H1 (cell line): ENCODE results near the gene TGFA. TPM values are rescaled to one million over a fixed set of nuclear protein-coding genes. Genes with fewer than 3 reads are reported as not detected.

Source experiments
- BRCA1 ChIP-seq: IDR thresholded peaks from 2 replicates; pipeline ENCODE4 v1.6.1; 2012; ENCODE audit warnings: low read depth, low read length, improper control_type of control experiment
- CTCF ChIP-seq, 3 experiments: IDR thresholded peaks; 1 replicate in 2 of 3; 2 replicates in 1 of 3; pipeline versions ENCODE4 v1.5.1 to v1.6.1; 2011; ENCODE audit warnings: low read length in 3 of 3, mild to moderate bottlenecking in 3 of 3, inconsistent platforms in 2 of 3, low read depth in 1 of 3, moderate library complexity in 1 of 3; ENCODE audit not compliant: insufficient read depth in 1 of 3; ENCODE audit errors: control extremely low read depth in 1 of 3
- EP300 ChIP-seq, 2 experiments: IDR thresholded peaks; 1 replicate in 1 of 2; 2 replicates in 1 of 2; pipeline ENCODE4 v1.6.1; 2011 to 2012; ENCODE audit warnings: low read depth in 2 of 2, low read length in 2 of 2, mild to moderate bottlenecking in 2 of 2, borderline replicate concordance in 1 of 2, inconsistent platforms in 1 of 2, moderate library complexity in 1 of 2
- SP4 ChIP-seq: IDR thresholded peaks from 2 replicates; pipeline ENCODE4 v1.6.1; 2012; ENCODE audit warnings: low read length, inconsistent platforms
- polyA plus RNA-seq, 7 experiments: library from polyadenylated mRNA; depleted of rRNA in 3 of 7; stranded (reverse) in 5 of 7; unstranded in 2 of 7; fragments of >200 nt in 5 of 7; fragments of 200-250 nt in 2 of 7; gene quantifications; 1 replicate in 5 of 7; 2 replicates in 1 of 7; 4 replicates in 1 of 7; pipeline versions ENCODE4 v1.2.1 to v1.2.3, GENCODE V29; 2011 to 2013; ENCODE audit warnings: missing spikeins in 2 of 7, mixed read lengths in 2 of 7
- total RNA-seq: library from RNA; stranded (reverse); fragmentation: NEBNext Ultra II Directional; extraction: Animal tissue kit (Norgen Biotek cat#: 25700); gene quantifications from 2 replicates; pipeline ENCODE4 v1.2.1, GENCODE V29; 2021

Gene TGFA
- total and polyA plus RNA-seq, 2 of the 8 experiments (the other 6 are each of a cell fraction or from before 2014, with no cell fraction given): 1.8 to 3.7 TPM

- TF ChIP-seq CTCF (IDR thresholded peaks at IDR 0.05; ENCODE audit: control extremely low read depth in 1 of 3, insufficient read depth in 1 of 3, low read depth in 1 of 3, low read length in 3 of 3): no peak
- TF ChIP-seq EP300 (IDR thresholded peaks at IDR 0.05; ENCODE audit: borderline replicate concordance in 1 of 2, low read depth in 2 of 2, low read length in 2 of 2): no peak
- TF ChIP-seq BRCA1: no peak
- TF ChIP-seq SP4: no peak
- TF ChIP-seq, all 59 proteins: peak for 0
These were observed 6.8 kb upstream of the TGFA start (continued) for GRCh38 chr2:70560442-70560841.
